UCSD-AML1 (cell line): ENCODE results near the gene CDA.
A peak's percentile ranks its signal among the peaks of the same experiment; 100 is the strongest.

Source experiments
- DNase-seq: peaks from one replicate; lab custom pipeline; 2025; ENCODE audit not compliant: unreplicated experiment; lab: John Stamatoyannopoulos, UW

The CDA gene

DNA sequence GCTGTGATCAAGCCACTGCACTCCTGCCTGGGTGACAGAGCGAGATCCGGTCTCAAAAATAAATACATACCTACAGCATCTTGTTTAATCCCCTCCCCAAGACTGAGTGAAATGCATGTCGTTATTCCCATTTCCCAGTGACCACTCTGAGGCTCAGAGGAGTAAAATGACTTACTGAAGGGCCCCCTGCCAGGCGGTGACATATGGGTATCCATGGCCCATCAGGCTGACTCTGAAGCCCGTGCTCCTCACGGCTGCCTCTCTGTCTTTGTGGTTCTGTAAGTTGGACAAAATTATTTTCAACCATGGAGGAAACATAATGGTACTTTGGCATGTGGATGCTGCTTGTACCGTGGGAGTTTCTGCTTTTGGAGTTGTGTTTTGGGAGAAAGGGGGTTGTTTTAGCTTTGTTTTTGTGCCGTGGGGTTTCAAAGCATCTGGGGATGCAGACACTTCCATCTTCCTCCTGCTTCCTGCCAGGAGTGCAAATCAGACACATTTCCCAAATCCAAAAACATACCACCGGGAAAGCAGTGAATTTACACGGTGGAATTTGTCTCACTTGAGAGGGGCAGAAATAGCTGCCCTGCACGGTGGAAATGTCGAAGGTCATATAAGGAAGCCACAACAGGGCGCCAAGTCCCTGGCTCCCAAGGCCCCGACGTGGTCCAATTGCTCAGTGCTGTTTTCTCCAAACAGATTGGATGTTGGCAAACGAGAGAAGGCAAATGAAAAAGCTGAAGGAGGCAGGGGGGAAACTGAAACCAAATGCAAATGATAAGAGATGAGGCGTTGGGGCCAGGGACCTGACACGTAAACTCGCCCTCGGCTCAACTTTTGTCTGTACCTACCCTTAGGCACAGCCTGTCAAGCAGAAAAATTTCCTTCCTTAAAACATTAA lies 27.3 kb downstream of the CDA start:
- no peak for DNase-seq

DNA sequence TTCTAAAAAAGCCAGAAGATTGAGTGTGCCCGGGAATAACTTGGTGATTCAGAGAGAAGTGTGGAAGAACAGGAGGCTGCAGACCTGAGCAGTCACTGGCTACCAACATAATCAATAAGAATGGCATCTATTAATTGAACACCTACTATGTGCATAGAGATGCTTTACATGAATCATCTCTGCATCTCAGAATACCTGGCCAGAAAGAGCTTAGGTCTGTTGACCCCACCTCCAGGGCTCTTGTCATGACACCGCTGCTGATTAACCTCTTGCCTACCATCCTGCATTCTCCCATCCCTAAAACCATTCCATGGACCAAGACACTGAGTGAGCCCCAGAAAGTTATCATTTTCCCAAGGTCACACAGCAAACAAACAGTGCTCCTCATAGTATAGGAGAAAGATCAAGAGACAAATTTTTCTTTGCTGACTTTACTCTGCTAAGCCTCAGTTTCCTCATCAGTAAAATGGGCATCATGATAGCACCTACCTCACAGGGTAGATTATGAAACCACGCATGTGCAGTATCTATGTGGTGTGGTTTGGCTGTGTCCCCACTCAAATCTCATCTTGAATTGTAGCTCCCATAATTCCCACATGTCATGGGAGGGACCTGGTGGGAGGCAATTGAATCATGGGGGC lies 28.1 kb downstream of the CDA start:
- no peak for DNase-seq

GRCh38 chr1:20618550-20618949 lies 29.7 kb downstream of the CDA start:
- DNase-seq: no peak

DNA sequence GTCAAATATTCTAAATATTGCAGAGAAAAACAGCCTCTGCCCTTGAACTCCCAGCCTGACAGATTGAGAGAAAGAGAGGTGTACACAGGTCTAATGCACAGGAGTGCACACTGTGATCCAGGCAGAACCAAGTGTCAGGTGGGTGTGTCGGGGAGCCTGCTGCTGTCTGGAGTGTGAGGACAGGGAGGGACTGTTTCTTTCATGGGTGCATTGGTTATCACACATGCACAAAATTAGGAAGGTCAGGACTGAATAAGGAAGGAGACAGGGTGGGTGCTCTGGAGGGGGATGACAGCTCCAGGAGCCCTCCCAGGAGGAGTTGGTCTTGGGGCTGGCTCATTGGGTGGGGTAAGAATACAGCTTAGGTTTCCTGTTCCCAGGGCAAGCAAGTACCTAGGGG lies 31.1 kb downstream of the CDA start:
- no peak for DNase-seq

DNA sequence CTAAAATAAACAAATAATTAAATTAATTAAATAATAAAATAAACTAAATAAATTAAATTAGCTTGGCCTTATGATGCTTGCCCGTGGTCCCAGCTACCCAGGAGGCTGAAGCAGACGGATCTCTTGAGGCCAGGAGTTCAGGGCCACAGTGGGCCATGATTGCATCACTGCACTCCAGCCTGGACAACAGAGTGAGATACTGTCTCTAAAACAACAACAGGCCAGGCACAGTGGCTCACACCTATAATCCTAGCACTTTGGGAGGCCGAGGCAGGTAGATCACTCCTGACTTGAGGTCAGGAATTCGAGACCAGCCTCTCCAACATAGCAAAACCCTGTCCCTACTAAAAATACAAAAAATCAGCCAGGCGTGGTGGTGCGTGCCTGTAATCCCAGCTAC lies 32.1 kb downstream of the CDA start:
- DNase-seq: no peak

DNA sequence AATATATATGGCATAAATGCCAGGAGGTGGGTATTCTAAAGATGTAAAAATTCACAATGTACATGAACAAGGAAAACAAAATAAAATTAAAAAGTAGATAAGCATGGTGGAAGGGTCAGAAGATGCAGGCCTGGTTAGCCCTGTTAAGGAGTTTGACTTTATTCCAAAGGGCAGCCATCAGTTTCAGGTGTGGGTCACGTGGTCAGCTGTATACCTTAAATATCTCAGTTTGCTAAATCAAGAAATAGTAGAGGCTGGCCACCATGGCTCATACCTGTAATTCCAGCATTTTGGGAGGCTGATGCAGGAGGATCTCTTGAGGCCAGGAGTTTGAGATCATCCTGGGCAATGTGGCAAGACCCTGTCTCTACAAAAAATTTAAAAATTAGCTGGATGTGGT lies 35.8 kb downstream of the CDA start:
- no peak for DNase-seq

DNA sequence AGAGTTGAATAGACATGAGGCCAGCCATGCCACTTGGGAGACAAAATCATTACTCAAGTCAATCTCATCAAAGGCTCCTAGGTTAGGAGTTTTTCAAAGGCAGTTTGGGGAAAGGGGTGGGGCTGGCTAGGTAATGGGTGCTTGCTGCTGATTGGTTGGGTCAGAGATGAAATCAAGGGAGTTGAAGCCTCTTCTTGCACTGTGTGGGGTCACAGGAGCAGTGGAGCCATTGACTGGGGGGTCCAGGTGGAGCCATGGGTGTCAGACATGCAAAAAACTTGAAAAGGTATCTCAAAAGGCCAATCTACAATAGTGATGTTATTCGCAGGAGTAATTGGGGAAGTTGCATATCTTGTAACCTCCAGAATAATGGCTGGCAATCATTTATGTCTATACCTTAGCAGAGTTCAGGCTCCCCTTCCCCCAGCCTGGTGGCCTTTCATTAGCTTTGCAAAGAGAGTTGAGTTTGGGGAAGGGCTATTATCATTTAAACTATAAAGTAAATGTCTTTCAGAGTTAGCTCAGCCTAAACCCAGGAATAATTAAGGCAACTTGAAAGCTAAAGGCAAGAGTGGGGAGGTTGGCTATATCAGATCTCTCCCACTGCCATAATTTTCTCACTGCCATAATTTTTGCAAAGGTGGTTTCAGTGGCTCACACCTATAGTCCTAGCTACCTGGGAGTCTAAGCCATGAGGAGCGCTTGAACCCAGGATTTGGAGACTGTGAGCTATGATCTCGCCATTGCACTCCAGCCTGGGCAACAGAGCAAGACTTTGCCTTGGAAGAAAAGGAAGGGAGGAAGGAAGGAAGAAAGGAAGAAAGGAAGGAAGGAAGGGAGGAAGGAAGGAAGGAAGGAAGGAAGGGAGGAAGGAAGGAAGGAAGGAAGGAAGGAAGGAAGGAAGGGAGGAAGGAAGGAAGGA lies 36.5 kb downstream of the CDA start:
- DNase-seq: no peak

GRCh38 chr1:20626098-20626427 lies 37.2 kb downstream of the CDA start:
- no peak for DNase-seq

GRCh38 chr1:20626524-20626923 lies 37.6 kb downstream of the CDA start:
- DNase-seq: no peak

DNA sequence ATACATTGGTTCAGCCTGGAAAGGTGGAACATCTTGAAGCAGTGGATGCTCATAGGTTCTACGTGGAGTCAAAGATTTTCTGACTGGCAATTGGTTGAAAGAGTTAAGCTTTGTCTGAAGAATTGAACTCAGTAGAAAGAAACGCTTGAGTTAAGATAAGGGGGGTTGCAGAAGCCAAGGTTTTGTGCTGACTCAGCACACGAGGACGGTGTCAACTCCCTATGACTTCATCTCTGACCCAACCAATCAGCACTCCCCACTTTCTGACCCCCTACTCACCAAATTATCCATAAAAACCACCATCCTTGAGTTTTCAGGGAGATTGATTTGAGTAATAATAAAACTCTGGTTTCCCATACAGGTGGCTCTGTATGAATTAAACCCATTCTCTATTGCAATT lies 41.8 kb downstream of the CDA start:
- DNase-seq: no peak

DNA sequence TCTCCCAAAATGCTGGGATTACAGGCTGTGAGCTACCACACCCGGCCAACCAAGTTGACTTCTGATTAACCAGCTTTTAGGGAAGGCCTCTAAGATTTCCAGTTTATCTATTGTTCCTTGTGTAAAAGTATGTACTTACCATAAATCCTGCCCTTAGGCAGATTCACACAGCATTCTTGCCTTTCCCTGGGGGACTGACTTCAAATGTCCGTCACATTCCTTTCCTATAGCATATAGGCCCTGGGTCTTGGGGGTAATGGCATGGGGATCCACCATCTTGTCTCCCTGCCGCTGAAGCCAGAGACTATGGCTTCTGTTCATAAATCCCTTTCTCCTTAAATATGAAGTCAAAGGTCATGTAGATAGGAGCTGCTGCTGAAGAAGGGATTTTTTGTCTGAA lies 43.5 kb downstream of the CDA start:
- no peak for DNase-seq

DNA sequence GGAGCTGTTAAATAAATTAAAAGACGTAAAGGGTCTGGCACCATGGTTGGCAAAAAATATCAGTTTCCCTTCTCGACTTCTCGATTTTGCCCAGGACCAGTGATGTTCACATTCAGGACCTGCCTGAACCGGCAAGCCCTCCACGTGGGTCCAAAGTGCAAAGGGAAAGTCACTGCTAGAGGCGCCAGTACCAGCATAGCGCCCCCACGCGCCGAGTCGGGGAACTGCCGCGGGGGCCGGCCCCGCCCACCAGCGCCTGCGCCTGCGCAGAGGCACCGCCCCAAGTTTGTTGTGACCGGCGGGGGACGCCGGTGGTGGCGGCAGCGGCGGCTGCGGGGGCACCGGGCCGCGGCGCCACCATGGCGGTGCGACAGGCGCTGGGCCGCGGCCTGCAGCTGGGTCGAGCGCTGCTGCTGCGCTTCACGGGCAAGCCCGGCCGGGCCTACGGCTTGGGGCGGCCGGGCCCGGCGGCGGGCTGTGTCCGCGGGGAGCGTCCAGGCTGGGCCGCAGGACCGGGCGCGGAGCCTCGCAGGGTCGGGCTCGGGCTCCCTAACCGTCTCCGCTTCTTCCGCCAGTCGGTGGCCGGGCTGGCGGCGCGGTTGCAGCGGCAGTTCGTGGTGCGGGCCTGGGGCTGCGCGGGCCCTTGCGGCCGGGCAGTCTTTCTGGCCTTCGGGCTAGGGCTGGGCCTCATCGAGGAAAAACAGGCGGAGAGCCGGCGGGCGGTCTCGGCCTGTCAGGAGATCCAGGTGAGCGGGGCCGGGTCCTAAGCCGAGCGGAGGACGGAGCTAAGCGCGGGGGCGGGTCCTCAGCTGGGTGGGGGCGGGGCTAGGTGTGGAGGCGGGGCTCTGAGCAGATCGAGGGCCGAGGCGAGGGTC lies 44.5 kb downstream of the CDA start, which contains the start of gene PINK1:
Gene PINK1 (plus strand): TSS at position 269 of the 875 bp plus-strand sequence. CDS start 91 bp downstream, at position 360.
- DNase-seq: peak; percentile 90

DNA sequence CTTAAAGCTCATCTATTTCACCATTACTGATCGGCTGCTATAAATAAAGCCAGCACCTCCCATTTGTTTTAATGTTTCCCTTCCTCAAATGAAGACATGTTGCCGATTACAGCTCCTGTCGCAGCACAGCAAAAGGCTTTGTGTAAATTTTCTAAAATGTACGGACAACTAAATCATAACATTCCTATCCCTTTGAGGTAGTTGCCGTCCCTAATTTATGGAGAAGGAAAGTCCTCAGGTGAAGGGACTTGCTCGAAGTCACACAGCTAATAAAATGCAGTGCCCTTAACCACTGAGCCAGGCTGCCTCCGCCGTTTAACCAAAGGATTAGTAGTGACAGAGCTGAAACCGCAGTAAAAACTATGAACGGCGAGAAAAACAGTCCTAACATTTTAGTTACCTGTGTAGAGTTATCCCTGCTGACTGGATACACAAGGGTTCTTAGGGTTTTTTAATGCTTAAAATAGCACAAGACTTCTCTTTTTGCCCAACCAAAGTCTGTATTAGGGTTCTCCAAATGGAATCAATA lies 45.2 kb downstream of the CDA start:
- no peak for DNase-seq

DNA sequence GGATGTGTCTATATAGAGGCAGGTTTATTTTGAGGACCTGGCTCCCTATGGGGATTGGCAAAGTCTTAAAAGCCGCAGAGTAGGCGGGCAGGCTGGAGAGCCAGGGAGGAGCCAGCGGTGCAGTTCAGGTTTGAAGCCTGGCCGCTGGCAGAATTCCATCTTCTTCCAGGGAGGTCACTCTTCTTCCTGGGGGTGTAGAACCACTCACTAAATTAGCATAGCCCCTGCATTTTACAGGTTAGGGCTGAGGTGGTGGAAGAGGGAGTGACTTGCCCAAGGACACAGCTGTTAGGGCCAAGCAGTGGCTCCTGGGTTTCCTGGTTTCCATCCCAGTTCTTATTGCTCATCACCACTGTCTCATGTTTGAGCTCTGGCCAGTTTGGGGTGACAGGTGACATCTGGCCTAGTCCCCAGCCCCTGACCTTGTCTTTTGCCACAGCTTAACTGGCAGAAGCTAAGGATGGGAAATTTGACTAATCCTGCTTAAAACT lies 45.7 kb downstream of the CDA start:
- peak; percentile 39 for DNase-seq

DNA sequence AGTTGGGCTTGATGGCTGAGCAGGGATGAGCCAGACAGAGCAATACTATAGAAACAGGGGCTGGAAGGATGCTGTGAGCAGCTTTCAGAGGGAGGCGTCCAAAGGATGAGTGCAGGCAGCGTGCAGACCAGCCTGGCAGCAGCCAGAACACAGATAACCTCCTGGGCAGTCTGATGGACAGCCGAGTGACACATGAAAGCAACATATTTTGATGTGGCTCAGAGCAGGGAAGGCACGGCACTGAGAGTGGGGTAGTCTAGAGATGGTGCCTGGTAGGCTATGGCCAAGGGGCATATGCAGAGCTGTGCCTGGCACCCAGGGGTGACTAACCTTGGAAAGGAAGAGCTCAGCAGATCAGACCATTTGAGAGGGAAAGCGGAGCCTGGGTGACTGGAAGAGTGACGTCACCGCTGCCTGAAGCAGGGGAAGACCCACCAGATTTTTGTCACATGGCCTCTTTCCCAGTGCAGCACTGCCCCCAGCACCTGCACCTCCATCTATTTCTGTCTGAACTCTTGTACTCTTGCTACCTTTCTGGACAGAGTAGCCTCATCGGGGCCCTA lies 48.0 kb downstream of the CDA start:
- no peak for DNase-seq

GRCh38 chr1:20640183-20640597 lies 51.3 kb downstream of the CDA start:
- DNase-seq: peak; percentile 32

DNA sequence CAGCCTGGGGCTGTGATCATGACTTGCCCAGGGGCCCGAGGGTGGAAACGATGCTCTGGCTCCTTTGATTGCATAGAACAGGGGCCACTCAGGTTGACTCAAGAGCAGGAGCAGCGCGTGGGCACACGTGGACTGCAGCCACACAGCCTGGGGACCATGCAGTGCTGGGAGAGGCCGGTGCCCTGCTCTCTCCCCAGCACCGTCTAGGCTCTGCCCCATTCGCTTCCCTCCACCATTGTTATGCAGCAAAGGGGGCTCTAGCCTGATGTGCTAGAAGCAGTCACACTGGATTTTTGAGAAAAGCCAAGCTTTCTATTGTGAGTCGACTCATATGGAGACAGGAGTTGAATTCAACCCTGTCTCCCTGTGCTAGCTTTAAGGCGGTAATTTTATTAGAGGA lies 53.1 kb downstream of the CDA start:
- no peak for DNase-seq

- DNase-seq: no peak
These were observed 54.2 kb downstream of the CDA start for GRCh38 chr1:20643080-20643479.

DNA sequence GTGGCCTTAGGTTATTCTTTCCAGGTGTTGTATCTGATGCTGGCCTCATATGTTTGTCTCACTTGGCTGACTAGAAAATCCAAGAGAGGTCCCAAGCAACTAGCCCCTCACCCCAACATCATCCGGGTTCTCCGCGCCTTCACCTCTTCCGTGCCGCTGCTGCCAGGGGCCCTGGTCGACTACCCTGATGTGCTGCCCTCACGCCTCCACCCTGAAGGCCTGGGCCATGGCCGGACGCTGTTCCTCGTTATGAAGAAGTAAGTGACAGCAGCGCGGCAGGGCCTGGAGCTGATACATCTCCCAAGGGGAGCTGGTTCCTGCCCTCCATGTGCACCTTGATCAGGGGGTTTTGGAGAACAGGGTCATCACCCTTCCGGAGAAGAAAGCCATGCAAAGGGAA lies 55.5 kb downstream of the CDA start:
- DNase-seq: no peak

DNA sequence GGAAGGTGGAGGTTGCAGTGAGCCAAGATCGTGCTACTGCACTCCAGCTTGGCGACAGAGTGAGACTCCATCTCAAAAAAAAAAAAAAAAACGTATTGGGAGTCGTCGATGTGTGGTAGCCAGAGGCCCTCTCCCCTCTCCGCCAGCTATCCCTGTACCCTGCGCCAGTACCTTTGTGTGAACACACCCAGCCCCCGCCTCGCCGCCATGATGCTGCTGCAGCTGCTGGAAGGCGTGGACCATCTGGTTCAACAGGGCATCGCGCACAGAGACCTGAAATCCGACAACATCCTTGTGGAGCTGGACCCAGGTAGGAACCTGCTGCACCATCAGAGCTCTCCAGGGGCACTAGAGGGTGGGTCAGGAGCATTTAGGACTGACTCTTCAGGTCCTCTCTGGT lies 56.5 kb downstream of the CDA start:
- DNase-seq: no peak
